ENCODE data around the gene MAP3K5. TPM values are rescaled to one million over a fixed set of nuclear protein-coding genes. Genes with fewer than 3 reads are reported as not detected.
"Not testable (repeated sequence)": the region's sequence is repeated elsewhere in the genome, so short reads cannot be mapped to it uniquely, and the experiment has no call there.

Gene MAP3K5
- polyA plus RNA-seq, 2 donors: 5.2 to 5.6 TPM

DNA sequence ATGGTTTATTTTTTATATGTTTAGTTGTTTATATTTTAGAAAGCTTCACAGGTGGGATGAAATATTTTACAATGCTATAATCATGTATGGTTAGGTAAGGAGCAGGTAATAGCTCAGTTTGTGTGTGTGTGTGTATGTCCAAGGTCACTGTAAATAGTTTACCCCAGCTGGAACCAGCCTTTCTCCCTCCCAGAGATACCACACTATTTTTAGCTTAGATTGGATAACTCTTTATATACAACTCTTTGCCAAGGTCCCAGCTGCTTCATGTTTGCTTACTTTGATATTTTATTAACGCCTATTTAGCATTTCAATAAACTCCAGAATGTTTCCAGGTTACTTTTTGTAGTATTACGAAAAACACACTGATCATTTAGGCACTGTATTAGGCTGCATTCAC is 28.3 kb upstream of the MAP3K5 start:
- Histone ChIP-seq H3K27me3 (ENCODE audit: control insufficient read depth in 1 of 2, insufficient read depth in 2 of 2, low read length in 2 of 2) (no peaks in the 10 kb centered on the region), H3K27ac (ENCODE audit: low read depth in 2 of 2, low read length in 1 of 2) (no peak overlapping the region), H3K36me3 (ENCODE audit: control insufficient read depth in 2 of 2, insufficient read depth in 2 of 2, low read length in 1 of 2) (no peaks in the 10 kb centered on the region), H3K4me1 (ENCODE audit: control insufficient read depth in 2 of 2, insufficient read depth in 2 of 2, low read length in 1 of 2) (peaks cover 0 to 5% of the 10 kb centered on the region in 2 donors), H3K9me3 (ENCODE audit: control insufficient read depth in 2 of 2, insufficient read depth in 1 of 2, low read depth in 1 of 2, low read length in 1 of 2) (no peaks in the 10 kb centered on the region), H3K4me3 (ENCODE audit: low read depth in 1 of 2, low read length in 2 of 2) (no peak overlapping the region)
- WGBS, 2 donors: 68 to 72% methylated on average over 2 of the region's 2 CpGs

DNA sequence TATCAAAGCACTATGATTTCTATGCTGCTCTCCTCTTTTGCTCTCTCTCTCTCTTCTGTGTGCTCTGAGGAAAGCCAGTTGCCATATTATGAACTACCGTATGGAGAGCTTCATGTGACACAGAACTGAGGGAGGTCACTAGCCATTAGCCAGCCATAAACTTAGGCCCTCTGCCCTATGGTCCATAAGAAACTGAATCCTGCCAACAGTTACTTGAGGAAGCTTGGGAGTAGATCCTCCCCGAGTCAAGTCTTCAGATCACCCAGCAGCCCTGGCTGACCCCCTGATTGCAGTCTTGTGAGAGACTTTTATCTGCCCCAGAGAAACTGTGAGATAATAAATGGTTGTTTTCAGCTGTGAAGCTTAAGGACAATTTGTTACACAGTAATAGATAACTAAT is 24.4 kb upstream of the MAP3K5 start:
- Histone ChIP-seq H3K27me3 (ENCODE audit: control insufficient read depth in 1 of 2, insufficient read depth in 2 of 2, low read length in 2 of 2) (no peaks in the 10 kb centered on the region), H3K9me3 (ENCODE audit: control insufficient read depth in 2 of 2, insufficient read depth in 1 of 2, low read depth in 1 of 2, low read length in 1 of 2) (no peaks in the 10 kb centered on the region), H3K4me3 (ENCODE audit: low read depth in 1 of 2, low read length in 2 of 2) (no peak overlapping the region), H3K4me1 (ENCODE audit: control insufficient read depth in 2 of 2, insufficient read depth in 2 of 2, low read length in 1 of 2) (no peaks in the 10 kb centered on the region), H3K27ac (ENCODE audit: low read depth in 2 of 2, low read length in 1 of 2) (no peak overlapping the region), H3K36me3 (ENCODE audit: control insufficient read depth in 2 of 2, insufficient read depth in 2 of 2, low read length in 1 of 2) (no peaks in the 10 kb centered on the region)
- WGBS, 2 donors: 75 to 78% methylated on average over 2 of the region's 2 CpGs

DNA sequence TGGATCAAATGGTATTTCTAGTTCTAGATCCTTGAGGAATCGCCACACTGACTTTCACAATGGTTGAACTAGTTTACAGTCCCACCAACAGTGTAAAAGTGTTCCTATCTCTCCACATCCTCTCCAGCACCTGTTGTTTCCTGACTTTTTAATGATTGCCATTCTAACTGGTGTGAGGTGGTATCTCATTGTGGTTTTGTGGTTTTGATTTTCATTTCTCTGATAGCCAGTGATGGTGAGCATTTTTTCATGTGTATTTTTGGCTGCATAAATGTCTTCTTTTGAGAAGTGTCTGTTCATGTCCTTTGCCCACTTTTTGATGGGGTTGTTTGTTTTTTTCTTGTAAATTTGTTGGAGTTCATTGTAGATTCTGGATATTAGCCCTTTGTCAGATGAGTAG is 23.3 kb upstream of the MAP3K5 start:
- WGBS, 2 donors: 83 to 95% methylated on average over 1 of the region's 1 CpG

DNA sequence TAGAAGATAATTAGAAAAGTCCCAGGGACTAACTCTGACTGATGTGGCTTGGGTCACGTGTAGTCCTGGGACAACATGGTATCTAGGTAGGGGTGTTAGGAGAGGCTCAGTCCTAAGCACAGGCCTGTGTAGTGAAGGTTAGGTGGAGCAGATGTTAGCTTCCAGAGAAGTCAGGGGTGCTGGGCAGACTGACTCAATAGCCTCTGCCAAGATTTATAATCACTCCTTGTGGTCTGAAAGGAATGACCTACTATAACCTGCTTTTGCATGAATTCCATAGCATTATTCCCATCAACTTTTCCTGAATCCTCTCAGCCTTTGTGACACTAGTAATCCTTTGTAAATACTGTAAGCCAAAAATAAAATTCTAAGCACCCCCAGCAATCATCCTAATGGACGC is 19.9 kb upstream of the MAP3K5 start:
- H3K27ac ChIP-seq (ENCODE audit: low read depth in 2 of 2, low read length in 1 of 2): no peak overlapping the region
- WGBS, 2 donors: 81 to 85% methylated on average over 2 of the region's 2 CpGs

More for the DNA sequence above, 23.3 kb upstream of the MAP3K5 start:
- not testable (repeated sequence) for H3K4me1 ChIP-seq (ENCODE audit: control insufficient read depth in 2 of 2, insufficient read depth in 2 of 2, low read length in 1 of 2); H3K9me3 ChIP-seq (ENCODE audit: control insufficient read depth in 2 of 2, insufficient read depth in 1 of 2, low read depth in 1 of 2, low read length in 1 of 2); H3K27ac ChIP-seq (ENCODE audit: low read depth in 2 of 2, low read length in 1 of 2); H3K36me3 ChIP-seq (ENCODE audit: control insufficient read depth in 2 of 2, insufficient read depth in 2 of 2, low read length in 1 of 2); H3K27me3 ChIP-seq (ENCODE audit: control insufficient read depth in 1 of 2, insufficient read depth in 2 of 2, low read length in 2 of 2); H3K4me3 ChIP-seq (ENCODE audit: low read depth in 1 of 2, low read length in 2 of 2)

DNA sequence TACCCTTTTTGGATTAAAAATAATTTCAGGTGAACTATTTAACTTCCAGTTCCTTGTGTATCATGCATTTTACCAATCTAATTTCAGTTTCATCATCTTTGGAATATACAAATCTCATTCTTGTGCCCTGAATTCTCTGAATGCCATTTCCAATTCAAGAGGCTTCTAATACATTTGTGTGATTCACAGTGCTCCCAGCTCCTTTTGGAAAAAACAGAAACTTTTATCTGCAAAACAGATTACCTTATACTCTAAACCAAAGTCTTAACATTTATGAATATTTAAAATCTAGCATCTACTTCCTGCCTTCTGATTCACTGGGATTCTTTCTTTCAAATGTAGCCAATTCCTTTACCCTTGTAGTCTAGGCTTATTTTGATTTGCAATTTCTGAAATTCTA is 19.0 kb upstream of the MAP3K5 start:
- Histone ChIP-seq H3K9me3 (ENCODE audit: control insufficient read depth in 2 of 2, insufficient read depth in 1 of 2, low read depth in 1 of 2, low read length in 1 of 2) (no peaks in the 10 kb centered on the region), H3K36me3 (ENCODE audit: control insufficient read depth in 2 of 2, insufficient read depth in 2 of 2, low read length in 1 of 2) (no peaks in the 10 kb centered on the region), H3K27ac (ENCODE audit: low read depth in 2 of 2, low read length in 1 of 2) (no peak overlapping the region)

More for the DNA sequence above, 19.9 kb upstream of the MAP3K5 start:
- no peak overlapping the region for H3K4me3 ChIP-seq (ENCODE audit: low read depth in 1 of 2, low read length in 2 of 2)
- no peaks in the 10 kb centered on the region for H3K27me3 ChIP-seq (ENCODE audit: control insufficient read depth in 1 of 2, insufficient read depth in 2 of 2, low read length in 2 of 2)
- H3K36me3 ChIP-seq (ENCODE audit: control insufficient read depth in 2 of 2, insufficient read depth in 2 of 2, low read length in 1 of 2): no peaks in the 10 kb centered on the region
- H3K4me1 ChIP-seq (ENCODE audit: control insufficient read depth in 2 of 2, insufficient read depth in 2 of 2, low read length in 1 of 2): no peaks in the 10 kb centered on the region
- H3K9me3 ChIP-seq (ENCODE audit: control insufficient read depth in 2 of 2, insufficient read depth in 1 of 2, low read depth in 1 of 2, low read length in 1 of 2): no peaks in the 10 kb centered on the region

DNA sequence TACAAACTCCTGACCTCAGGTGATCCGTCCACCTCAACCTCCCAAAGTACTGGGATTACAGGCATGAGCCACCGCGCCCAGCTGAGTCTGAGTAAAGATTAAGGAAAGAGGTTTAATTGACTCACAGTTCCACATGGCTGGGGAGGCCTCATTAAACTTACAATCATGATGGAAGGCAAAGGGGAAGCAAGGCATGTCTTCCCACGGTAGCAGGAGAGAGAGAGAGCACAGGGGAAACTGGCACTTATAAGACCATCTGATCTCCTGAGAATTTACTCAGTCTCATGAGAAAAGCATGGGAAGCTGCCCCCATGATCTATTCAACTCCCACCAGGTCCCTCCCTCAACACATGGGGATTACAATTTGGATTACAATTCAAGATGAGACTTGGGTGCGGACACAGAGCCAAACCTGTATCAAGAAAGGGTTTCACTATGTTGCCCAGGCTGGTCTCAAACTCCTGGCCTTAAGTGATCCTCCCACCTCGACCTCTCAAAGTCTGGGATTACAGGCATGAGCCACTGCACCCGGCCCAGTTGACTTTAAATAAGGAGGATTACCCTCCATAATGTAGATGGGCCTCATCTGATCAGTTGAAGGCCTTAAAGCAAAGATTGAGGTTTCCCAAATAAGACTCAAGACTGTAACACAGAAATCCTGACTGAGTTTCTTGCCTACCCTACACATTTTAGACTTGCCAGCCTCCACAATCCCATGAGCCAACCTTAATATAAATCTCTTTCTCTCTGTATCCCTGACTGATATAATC is 17.0 kb upstream of the MAP3K5 start:
- no peaks in the 10 kb centered on the region for H3K4me1 ChIP-seq (ENCODE audit: control insufficient read depth in 2 of 2, insufficient read depth in 2 of 2, low read length in 1 of 2)
- no peaks in the 10 kb centered on the region for H3K36me3 ChIP-seq (ENCODE audit: control insufficient read depth in 2 of 2, insufficient read depth in 2 of 2, low read length in 1 of 2)
- 85 to 94% methylated on average over 7 of the region's 7 CpGs for WGBS, 2 donors
- no peak overlapping the region for H3K4me3 ChIP-seq (ENCODE audit: low read depth in 1 of 2, low read length in 2 of 2)
- H3K27ac ChIP-seq (ENCODE audit: low read depth in 2 of 2, low read length in 1 of 2): no peak overlapping the region
- H3K9me3 ChIP-seq (ENCODE audit: control insufficient read depth in 2 of 2, insufficient read depth in 1 of 2, low read depth in 1 of 2, low read length in 1 of 2): no peaks in the 10 kb centered on the region
- H3K27me3 ChIP-seq (ENCODE audit: control insufficient read depth in 1 of 2, insufficient read depth in 2 of 2, low read length in 2 of 2): no peaks in the 10 kb centered on the region

More for the DNA sequence above, 19.0 kb upstream of the MAP3K5 start:
- Histone ChIP-seq H3K4me3 (ENCODE audit: low read depth in 1 of 2, low read length in 2 of 2) (no peak overlapping the region), H3K4me1 (ENCODE audit: control insufficient read depth in 2 of 2, insufficient read depth in 2 of 2, low read length in 1 of 2) (no peaks in the 10 kb centered on the region), H3K27me3 (ENCODE audit: control insufficient read depth in 1 of 2, insufficient read depth in 2 of 2, low read length in 2 of 2) (no peaks in the 10 kb centered on the region)

DNA sequence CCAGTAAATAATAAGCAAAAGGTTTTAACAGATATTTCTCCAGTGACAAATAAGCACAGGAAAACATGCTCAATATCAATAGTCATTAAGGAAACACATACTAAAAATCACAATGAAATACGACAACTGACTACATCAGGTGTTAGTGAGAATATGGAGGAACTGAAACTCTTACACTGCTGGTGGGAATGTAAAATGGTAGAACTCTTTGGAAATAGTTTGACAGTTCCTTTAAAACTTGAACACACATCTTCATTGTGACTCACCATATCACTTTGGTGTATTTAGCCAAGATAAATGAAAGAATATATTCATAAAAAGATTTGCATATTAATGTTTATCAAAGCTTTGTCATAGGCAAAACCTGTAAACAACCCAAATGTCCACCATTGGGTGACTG is 11.3 kb upstream of the MAP3K5 start:
- Histone ChIP-seq H3K27me3 (ENCODE audit: control insufficient read depth in 1 of 2, insufficient read depth in 2 of 2, low read length in 2 of 2) (no peaks in the 10 kb centered on the region), H3K36me3 (ENCODE audit: control insufficient read depth in 2 of 2, insufficient read depth in 2 of 2, low read length in 1 of 2) (no peaks in the 10 kb centered on the region), H3K9me3 (ENCODE audit: control insufficient read depth in 2 of 2, insufficient read depth in 1 of 2, low read depth in 1 of 2, low read length in 1 of 2) (no peaks in the 10 kb centered on the region), H3K4me1 (ENCODE audit: control insufficient read depth in 2 of 2, insufficient read depth in 2 of 2, low read length in 1 of 2) (no peaks in the 10 kb centered on the region), H3K27ac (ENCODE audit: low read depth in 2 of 2, low read length in 1 of 2) (no peak overlapping the region), H3K4me3 (ENCODE audit: low read depth in 1 of 2, low read length in 2 of 2) (no peak overlapping the region)
- 93 to 95% methylated on average over 1 of the region's 1 CpG for WGBS, 2 donors

DNA sequence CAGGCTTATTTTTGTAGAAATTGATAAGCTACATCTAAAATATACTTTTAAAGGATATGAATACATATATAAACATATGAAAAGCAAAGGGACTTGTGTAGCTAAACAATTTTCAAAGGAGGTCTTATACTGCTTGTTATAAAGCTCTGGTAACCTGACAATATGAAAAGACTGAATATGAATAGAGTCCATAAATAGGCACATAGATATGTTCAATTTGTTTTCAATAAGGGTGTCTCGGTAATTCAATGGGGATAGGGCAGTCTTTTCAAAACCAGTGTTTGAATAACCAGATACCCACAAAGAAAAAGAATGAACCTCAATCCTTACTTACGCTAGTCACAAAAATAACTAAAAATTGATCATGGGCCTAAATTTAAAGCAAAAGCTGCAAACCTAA is 9.3 kb upstream of the MAP3K5 start:
- no peaks in the 10 kb centered on the region for H3K4me1 ChIP-seq (ENCODE audit: control insufficient read depth in 2 of 2, insufficient read depth in 2 of 2, low read length in 1 of 2)
- WGBS, 2 donors: 100% methylated on average over 2 of the region's 2 CpGs
- H3K36me3 ChIP-seq (ENCODE audit: control insufficient read depth in 2 of 2, insufficient read depth in 2 of 2, low read length in 1 of 2): no peaks in the 10 kb centered on the region
- no peak overlapping the region for H3K4me3 ChIP-seq (ENCODE audit: low read depth in 1 of 2, low read length in 2 of 2)
- H3K9me3 ChIP-seq (ENCODE audit: control insufficient read depth in 2 of 2, insufficient read depth in 1 of 2, low read depth in 1 of 2, low read length in 1 of 2): no peaks in the 10 kb centered on the region
- H3K27me3 ChIP-seq (ENCODE audit: control insufficient read depth in 1 of 2, insufficient read depth in 2 of 2, low read length in 2 of 2): no peaks in the 10 kb centered on the region
- no peak overlapping the region for H3K27ac ChIP-seq (ENCODE audit: low read depth in 2 of 2, low read length in 1 of 2)

DNA sequence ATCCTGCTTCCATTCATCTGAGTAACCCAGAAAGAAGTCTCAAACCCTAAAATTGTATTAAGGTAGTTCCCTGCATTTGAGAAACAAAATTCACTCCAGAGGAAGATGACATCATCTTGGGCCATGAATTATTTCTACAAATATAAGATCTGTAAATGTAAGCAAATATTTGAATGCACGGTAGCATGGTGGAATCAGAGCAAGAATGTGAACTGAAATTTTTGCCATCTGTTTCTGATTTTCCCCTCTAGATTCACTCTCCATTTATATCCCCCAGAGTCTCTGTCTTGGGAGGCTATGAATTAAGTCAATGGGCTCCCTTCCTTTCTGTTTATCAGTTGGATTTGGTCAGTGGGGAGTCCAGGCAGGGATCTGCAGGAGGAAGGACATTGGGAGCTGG is 5.8 kb upstream of the MAP3K5 start:
- H3K27ac ChIP-seq (ENCODE audit: low read depth in 2 of 2, low read length in 1 of 2): no peak overlapping the region
- no peaks in the 10 kb centered on the region for H3K27me3 ChIP-seq (ENCODE audit: control insufficient read depth in 1 of 2, insufficient read depth in 2 of 2, low read length in 2 of 2)
- no peaks in the 10 kb centered on the region for H3K9me3 ChIP-seq (ENCODE audit: control insufficient read depth in 2 of 2, insufficient read depth in 1 of 2, low read depth in 1 of 2, low read length in 1 of 2)
- no peaks in the 10 kb centered on the region for H3K4me1 ChIP-seq (ENCODE audit: control insufficient read depth in 2 of 2, insufficient read depth in 2 of 2, low read length in 1 of 2)
- 87 to 93% methylated on average over 1 of the region's 1 CpG for WGBS, 2 donors
- no peak overlapping the region for H3K4me3 ChIP-seq (ENCODE audit: low read depth in 1 of 2, low read length in 2 of 2)
- H3K36me3 ChIP-seq (ENCODE audit: control insufficient read depth in 2 of 2, insufficient read depth in 2 of 2, low read length in 1 of 2): no peaks in the 10 kb centered on the region

DNA sequence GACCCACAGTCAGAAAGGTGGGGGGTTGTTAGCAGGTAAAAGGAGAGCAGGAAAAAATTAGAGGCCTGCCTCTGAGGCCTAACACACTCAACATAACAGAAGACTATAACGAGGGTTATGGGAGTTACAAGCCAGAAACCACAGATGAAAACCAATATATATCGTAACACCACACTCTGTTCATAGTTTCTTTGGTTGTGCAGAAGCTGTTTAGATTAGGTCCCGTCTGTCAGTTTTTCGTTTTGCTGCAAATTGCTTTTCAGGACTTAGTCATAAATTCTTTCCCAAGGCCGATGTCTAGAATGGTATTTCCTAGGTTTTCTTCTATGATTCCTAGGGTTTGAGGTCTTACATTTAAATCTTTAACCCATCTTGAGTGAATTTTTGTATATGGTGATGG is 3.7 kb upstream of the MAP3K5 start:
- WGBS, 2 donors: 93 to 94% methylated on average over 5 of the region's 5 CpGs
- Histone ChIP-seq H3K9me3 (ENCODE audit: control insufficient read depth in 2 of 2, insufficient read depth in 1 of 2, low read depth in 1 of 2, low read length in 1 of 2) (no peaks in the 10 kb centered on the region), H3K27ac (ENCODE audit: low read depth in 2 of 2, low read length in 1 of 2) (no peak overlapping the region), H3K36me3 (ENCODE audit: control insufficient read depth in 2 of 2, insufficient read depth in 2 of 2, low read length in 1 of 2) (no peaks in the 10 kb centered on the region), H3K4me3 (ENCODE audit: low read depth in 1 of 2, low read length in 2 of 2) (no peak overlapping the region), H3K4me1 (ENCODE audit: control insufficient read depth in 2 of 2, insufficient read depth in 2 of 2, low read length in 1 of 2) (no peaks in the 10 kb centered on the region), H3K27me3 (ENCODE audit: control insufficient read depth in 1 of 2, insufficient read depth in 2 of 2, low read length in 2 of 2) (no peaks in the 10 kb centered on the region)

Data from esophagus (tissue), 2 donors.